CD4-positive, alpha-beta memory T cell (primary cell): ENCODE measurements around the gene HACD2. TPM values are rescaled to one million over a fixed set of nuclear protein-coding genes. Genes with fewer than 3 reads are reported as not detected.
"Not testable (repeated sequence)": the region's sequence is repeated elsewhere in the genome, so short reads cannot be mapped to it uniquely, and the experiment has no call there.

Source experiments
- CTCF ChIA-PET: fragments of 350-600 bp; sonication (Branson Sonifier 250); formaldehyde crosslinking; loops from one replicate; lab custom pipeline; 2021; ENCODE audit warnings: inconsistent platforms; ENCODE audit not compliant: partially characterized antibody; lab: Charles Lee
- POLR2A ChIA-PET: fragments of 350-600 bp; sonication (Branson Sonifier 250); formaldehyde crosslinking; loops from one replicate; lab custom pipeline; 2021; ENCODE audit not compliant: partially characterized antibody; lab: Charles Lee
- DNase-seq, 5 donors: peaks; one replicate each; pipeline versions ENCODE4 v3.0.0 to v3.0.0-alpha.2; 2020 to 2022; ENCODE audit warnings: mixed read lengths in 1 of 5
- H3K27ac ChIP-seq: one replicate; pipeline ENCODE4 v1.7.0; 2013; ENCODE audit warnings: low read depth, low read length
- H3K27me3 ChIP-seq: 2 replicates; pipeline ENCODE4 v1.7.0; 2013; ENCODE audit warnings: mild to moderate bottlenecking, low read length, moderate library complexity; ENCODE audit not compliant: insufficient read depth
- H3K36me3 ChIP-seq: 2 replicates; pipeline ENCODE4 v1.7.0; 2013; ENCODE audit warnings: mild to moderate bottlenecking, low read length, moderate library complexity; ENCODE audit not compliant: insufficient read depth
- H3K4me1 ChIP-seq: 2 replicates; pipeline ENCODE4 v1.7.0; 2013; ENCODE audit warnings: mild to moderate bottlenecking, low read length, moderate library complexity; ENCODE audit not compliant: insufficient read depth
- H3K4me3 ChIP-seq, 2 donors: one replicate each; pipeline ENCODE4 v1.7.0; 2013; ENCODE audit warnings: low read length in 2 of 2, mild to moderate bottlenecking in 1 of 2
- H3K9me3 ChIP-seq, 2 donors: one replicate each; pipeline ENCODE4 v1.7.0; 2013; ENCODE audit warnings: low read length in 2 of 2, control low read depth in 1 of 2; ENCODE audit not compliant: control insufficient read depth in 1 of 2
- H3K27ac Mint-ChIP-seq, 7 donors: one replicate each; pipeline ENCODE4 v1.8.0; 2020 to 2021; ENCODE audit warnings: mixed read lengths in 7 of 7, mild to moderate bottlenecking in 6 of 7, inconsistent platforms in 3 of 7, moderate library complexity in 3 of 7
- H3K27me3 Mint-ChIP-seq, 2 donors: one replicate each; pipeline ENCODE4 v1.8.0; 2020 to 2021; ENCODE audit warnings: mixed read lengths in 2 of 2
- H3K36me3 Mint-ChIP-seq, 2 donors: one replicate each; pipeline ENCODE4 v1.8.0; 2020 to 2021; ENCODE audit warnings: mixed read lengths in 2 of 2, inconsistent platforms in 1 of 2, mild to moderate bottlenecking in 1 of 2
- H3K4me1 Mint-ChIP-seq, 4 donors: one replicate each; pipeline ENCODE4 v1.8.0; 2020 to 2021; ENCODE audit warnings: mixed read lengths in 4 of 4, mild to moderate bottlenecking in 1 of 4
- H3K4me3 Mint-ChIP-seq, 8 donors: one replicate each; pipeline ENCODE4 v1.8.0; 2020 to 2021; ENCODE audit warnings: mixed read lengths in 8 of 8, mild to moderate bottlenecking in 7 of 8, moderate library complexity in 6 of 8, inconsistent platforms in 3 of 8
- H3K9me3 Mint-ChIP-seq, 8 donors: one replicate each; pipeline ENCODE4 v1.8.0; 2020 to 2021; ENCODE audit warnings: mixed read lengths in 8 of 8, mild to moderate bottlenecking in 5 of 8, inconsistent platforms in 3 of 8, moderate library complexity in 1 of 8
- intact Hi-C: fragments of 100-400 bp; cut with micrococcal nuclease; formaldehyde crosslinking; loops from one replicate; pipeline ENCODE4 v1.15.1; 2023
- polyA plus RNA-seq, 2 donors: library from polyadenylated mRNA; unstranded; fragments of 300-500 nt; fragmentation: Illumina TruSeq; gene quantifications; one replicate each; pipeline ENCODE4 v1.2.3, GENCODE V29; 2021
- total RNA-seq, 2 experiments: library from RNA; stranded (reverse); gene quantifications; one replicate each; pipeline ENCODE4 v1.2.3, GENCODE V29; 2021

Gene HACD2
- total and polyA plus RNA-seq, 4 experiments from 2014 or later: 26.0 to 38.0 (median 28.2) TPM

DNA sequence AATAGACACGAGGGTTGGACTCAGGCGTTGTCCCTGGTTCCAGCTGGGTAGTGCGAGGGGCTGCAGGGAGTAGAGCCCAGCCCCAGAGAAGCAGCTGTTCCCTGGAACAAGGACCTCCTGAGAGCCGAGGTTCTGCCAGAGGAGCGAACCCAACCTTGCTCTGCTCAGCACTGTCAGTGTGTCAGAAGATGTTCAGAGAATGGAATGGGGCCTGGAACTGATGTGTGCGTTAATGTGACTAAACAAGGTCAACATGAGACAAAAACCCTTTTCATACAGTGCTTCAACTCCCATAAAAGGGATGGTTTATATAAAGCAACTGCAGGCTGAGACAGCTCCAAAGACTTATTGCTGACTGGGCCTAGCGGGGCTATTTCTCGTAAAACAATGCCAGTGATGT lies 35.5 kb upstream of the HACD2 start:
- DNase-seq: no peak
- H3K4me3 Mint-ChIP-seq: no peak overlapping the region
- H3K36me3 ChIP-seq: no peaks in the 10 kb centered on the region
- intact Hi-C loops: no loop called here
- no peaks in the 10 kb centered on the region for H3K4me1 ChIP-seq
- H3K27me3 ChIP-seq: no peaks in the 10 kb centered on the region
- H3K4me1 Mint-ChIP-seq: no peaks in the 10 kb centered on the region
- POLR2A ChIA-PET: no interaction called here
- no peak overlapping the region for H3K27ac Mint-ChIP-seq
- no peaks in the 10 kb centered on the region for H3K9me3 Mint-ChIP-seq
- no peaks in the 10 kb centered on the region for H3K9me3 ChIP-seq
- CTCF ChIA-PET: no interaction called here
- H3K4me3 ChIP-seq: no peak overlapping the region
- H3K27me3 Mint-ChIP-seq: no peaks in the 10 kb centered on the region
- H3K27ac ChIP-seq: no peak overlapping the region
- no peaks in the 10 kb centered on the region for H3K36me3 Mint-ChIP-seq

GRCh38 chr3:123618768-123619484 lies 34.1 kb upstream of the HACD2 start:
- Histone ChIP-seq H3K9me3 (no peaks in the 10 kb centered on the region), H3K36me3 (no peaks in the 10 kb centered on the region), H3K4me1 (no peaks in the 10 kb centered on the region), H3K4me3 (no peak overlapping the region), H3K27ac (no peak overlapping the region), H3K27me3 (no peaks in the 10 kb centered on the region)
- POLR2A ChIA-PET: no interaction called here
- intact Hi-C loops: no loop called here
- Mint-ChIP-seq H3K9me3 (no peaks in the 10 kb centered on the region), H3K4me1 (no peaks in the 10 kb centered on the region), H3K27me3 (no peaks in the 10 kb centered on the region), H3K36me3 (peaks cover 4% of the 10 kb centered on the region in 2 donors), H3K27ac (no peak overlapping the region), H3K4me3 (no peak overlapping the region)
- CTCF ChIA-PET: no interaction called here
- no peak for DNase-seq

GRCh38 chr3:123618076-123618708 lies 33.3 kb upstream of the HACD2 start:
- no peaks in the 10 kb centered on the region for H3K27me3 ChIP-seq
- no peak for DNase-seq
- no peaks in the 10 kb centered on the region for H3K27me3 Mint-ChIP-seq
- no peaks in the 10 kb centered on the region for H3K9me3 Mint-ChIP-seq
- H3K9me3 ChIP-seq: no peaks in the 10 kb centered on the region
- no peak overlapping the region for H3K27ac ChIP-seq
- H3K4me1 ChIP-seq: no peaks in the 10 kb centered on the region
- ChIA-PET CTCF (no interaction called here), POLR2A (no interaction called here)
- H3K4me3 ChIP-seq: no peak overlapping the region
- intact Hi-C loops: no loop called here
- H3K27ac Mint-ChIP-seq: no peak overlapping the region
- no peak overlapping the region for H3K4me3 Mint-ChIP-seq
- no peaks in the 10 kb centered on the region for H3K4me1 Mint-ChIP-seq
- H3K36me3 Mint-ChIP-seq: peaks cover 8 to 9% of the 10 kb centered on the region in 2 donors
- H3K36me3 ChIP-seq: no peaks in the 10 kb centered on the region

DNA sequence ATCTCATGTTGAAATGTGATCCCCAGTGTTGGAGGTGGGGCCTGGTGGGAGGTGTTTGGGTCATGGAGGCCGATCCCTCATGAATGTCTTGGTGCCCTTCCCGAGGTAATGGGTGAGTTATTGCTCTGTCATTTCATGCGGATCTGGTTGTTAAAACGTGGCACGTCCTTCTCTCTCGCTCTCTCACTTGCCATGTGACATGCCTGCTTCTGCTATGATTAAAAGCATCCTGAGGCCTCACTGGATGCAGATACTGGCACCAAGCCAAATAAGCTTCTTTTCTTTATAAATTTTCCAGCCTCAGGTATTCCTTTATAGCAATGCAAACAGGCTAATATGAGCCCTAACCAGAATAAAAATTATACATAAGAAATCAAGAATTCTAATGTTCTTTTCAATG lies 31.7 kb upstream of the HACD2 start:
- no peak overlapping the region for H3K27ac Mint-ChIP-seq
- Histone ChIP-seq H3K4me1 (no peaks in the 10 kb centered on the region), H3K9me3 (no peaks in the 10 kb centered on the region), H3K27me3 (no peaks in the 10 kb centered on the region), H3K4me3 (no peak overlapping the region), H3K36me3 (no peaks in the 10 kb centered on the region), H3K27ac (no peak overlapping the region)
- no peaks in the 10 kb centered on the region for H3K27me3 Mint-ChIP-seq
- no peaks in the 10 kb centered on the region for H3K9me3 Mint-ChIP-seq
- H3K4me1 Mint-ChIP-seq: no peaks in the 10 kb centered on the region
- DNase-seq: no peak
- H3K36me3 Mint-ChIP-seq: peaks cover 12 to 16% of the 10 kb centered on the region in 2 donors
- intact Hi-C loops: no loop called here
- POLR2A ChIA-PET: no interaction called here
- H3K4me3 Mint-ChIP-seq: no peak overlapping the region
- CTCF ChIA-PET: no interaction called here

- Histone ChIP-seq H3K27ac (no peak overlapping the region), H3K4me1 (no peaks in the 10 kb centered on the region), H3K9me3 (no peaks in the 10 kb centered on the region), H3K27me3 (no peaks in the 10 kb centered on the region), H3K4me3 (no peak overlapping the region), H3K36me3 (no peaks in the 10 kb centered on the region)
- Mint-ChIP-seq H3K4me1 (peaks cover 0 to 8% (median 3%) of the 10 kb centered on the region in 4 donors), H3K4me3 (no peak overlapping the region), H3K27ac (no peak overlapping the region), H3K36me3 (peaks cover 12 to 23% of the 10 kb centered on the region in 2 donors), H3K27me3 (no peaks in the 10 kb centered on the region), H3K9me3 (no peaks in the 10 kb centered on the region)
- ChIA-PET POLR2A (no interaction called here), CTCF (no interaction called here)
- intact Hi-C loops: no loop called here
- DNase-seq: no peak
Observed at GRCh38 chr3:123613543-123613942, 28.7 kb upstream of the HACD2 start.

DNA sequence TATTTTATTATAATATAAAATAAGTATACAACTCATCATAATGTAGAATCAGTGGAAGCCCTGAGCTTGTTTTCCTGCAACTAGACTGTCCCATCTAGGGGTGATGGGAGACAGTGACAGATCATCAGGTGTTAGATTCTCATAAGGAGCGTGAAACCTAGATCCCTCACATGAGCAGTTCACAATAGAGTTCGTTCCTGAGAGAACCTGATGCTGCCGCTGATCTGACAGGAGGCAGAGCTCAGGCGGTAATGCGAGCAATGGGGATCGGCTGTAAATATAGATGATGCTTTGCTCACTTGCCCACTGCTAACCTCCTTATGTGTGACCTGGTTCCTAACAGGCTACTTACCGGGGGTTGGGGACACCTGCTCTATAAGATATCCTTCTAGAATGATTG lies 26.8 kb upstream of the HACD2 start:
- DNase-seq, H3K27ac Mint-ChIP-seq, H3K4me3 ChIP-seq, H3K27me3 Mint-ChIP-seq, POLR2A ChIA-PET, CTCF ChIA-PET, intact Hi-C loops, H3K4me3 Mint-ChIP-seq, H3K27ac ChIP-seq, H3K9me3 ChIP-seq, H3K36me3 ChIP-seq, H3K4me1 ChIP-seq, H3K27me3 ChIP-seq, H3K4me1 Mint-ChIP-seq, H3K9me3 Mint-ChIP-seq: not testable (repeated sequence)
- peaks cover 12 to 27% of the 10 kb centered on the region in 2 donors for H3K36me3 Mint-ChIP-seq

GRCh38 chr3:123611082-123611481 lies 26.2 kb upstream of the HACD2 start:
- Mint-ChIP-seq H3K27me3 (no peaks in the 10 kb centered on the region), H3K9me3 (no peaks in the 10 kb centered on the region), H3K36me3 (peaks cover 12 to 27% of the 10 kb centered on the region in 2 donors), H3K4me3 (no peak overlapping the region), H3K27ac (no peak overlapping the region), H3K4me1 (peaks cover 0 to 9% (median 3%) of the 10 kb centered on the region in 4 donors)
- ChIA-PET POLR2A (no interaction called here), CTCF (no interaction called here)
- Histone ChIP-seq H3K4me1 (no peaks in the 10 kb centered on the region), H3K9me3 (no peaks in the 10 kb centered on the region), H3K27me3 (no peaks in the 10 kb centered on the region), H3K36me3 (no peaks in the 10 kb centered on the region), H3K4me3 (no peak overlapping the region), H3K27ac (no peak overlapping the region)
- DNase-seq: no peak
- intact Hi-C loops: no loop called here
